ENCODE measurements around the gene NAA10. TPM values are rescaled to one million over a fixed set of nuclear protein-coding genes. Genes with fewer than 3 reads are reported as not detected.

NAA10 gene
- total and polyA plus RNA-seq, 3 experiments from 2014 or later: 105 to 162 (median 160) TPM

DNA sequence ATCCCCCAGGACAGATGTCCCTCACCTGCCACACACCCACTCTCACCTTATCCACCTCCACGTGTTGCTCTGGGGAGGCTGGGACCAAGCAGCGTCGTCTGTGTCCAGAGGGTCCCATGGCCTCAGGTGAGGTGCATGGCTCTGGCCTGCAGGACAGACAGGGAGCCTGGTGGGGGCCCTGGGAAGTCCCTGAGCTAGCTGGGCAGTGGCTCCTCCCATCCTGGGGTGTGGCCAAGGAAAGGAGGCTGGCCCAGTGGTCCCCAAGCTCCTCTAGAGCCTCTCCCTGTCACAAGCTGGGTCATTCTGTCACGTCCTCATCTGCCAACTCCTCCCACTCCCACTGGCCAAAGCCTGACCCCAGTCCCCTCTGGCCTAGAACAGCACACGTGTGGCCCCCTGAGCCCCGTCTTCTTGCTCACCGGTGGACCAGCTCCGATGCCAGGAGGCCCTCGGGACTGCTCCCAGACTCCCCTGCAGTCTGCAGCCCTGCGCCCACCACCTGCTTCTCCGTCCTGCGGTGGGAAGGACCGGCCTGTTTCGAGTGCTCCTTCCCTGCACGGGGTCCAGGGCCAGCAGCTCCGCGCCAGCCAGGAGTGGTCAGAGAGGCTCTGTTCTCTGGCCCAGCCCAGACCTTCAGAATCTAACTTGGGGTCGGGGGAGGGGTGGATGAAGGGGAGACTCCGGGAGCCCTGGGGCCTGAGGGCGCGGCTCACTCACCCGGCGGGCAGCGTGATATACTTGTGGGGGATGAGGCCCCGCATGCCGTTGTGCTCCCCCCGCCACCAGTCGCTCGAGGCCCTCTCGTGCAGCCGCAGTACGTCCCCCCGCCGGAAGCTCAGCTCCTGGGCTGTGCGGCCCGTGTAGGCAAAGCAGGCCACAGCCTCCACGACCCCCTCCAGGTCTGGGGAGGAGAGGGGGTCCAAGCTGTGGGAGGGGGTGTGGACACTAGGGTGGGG is 25.5 kb downstream of the NAA10 start:
- POLR2A ChIA-PET: interaction anchor here (0.5 to 1.3 kb wide), 2 partner anchors 10 to 115 kb away, joined by 3 read pairs; partner anchors contain the start of genes IDH3G and SSR4
- Mint-ChIP-seq H3K4me1 (peaks cover 14 to 24% (median 21%) of the 10 kb centered on the region in 3 donors), H3K27me3 (peaks cover 0 to 3% of the 10 kb centered on the region in 2 donors), H3K9me3 (peaks cover 0 to 2% (median 0%) of the 10 kb centered on the region in 5 donors), H3K27ac (peak overlapping the region in 1 of 8 donors; percentile 33), H3K36me3 (peaks cover 0 to 32% (median 2%) of the 10 kb centered on the region in 3 donors), H3K4me3 (no peak overlapping the region)
- peaks cover 20% of the 10 kb centered on the region for H3K4me1 ChIP-seq (ENCODE audit: insufficient read depth, low read length)
- no peak overlapping the region for H3K4me3 ChIP-seq (ENCODE audit: low read length)
- CTCF ChIA-PET: no interaction called here
- DNase-seq: no peak
- no peaks in the 10 kb centered on the region for H3K9me3 ChIP-seq (ENCODE audit: low read length)
- no peaks in the 10 kb centered on the region for H3K36me3 ChIP-seq (ENCODE audit: insufficient read depth, low read length)
- no peak overlapping the region for H3K27ac ChIP-seq (ENCODE audit: low read depth, low read length)
- no peaks in the 10 kb centered on the region for H3K27me3 ChIP-seq (ENCODE audit: insufficient read depth, low read length, poor library complexity, severe bottlenecking)

DNA sequence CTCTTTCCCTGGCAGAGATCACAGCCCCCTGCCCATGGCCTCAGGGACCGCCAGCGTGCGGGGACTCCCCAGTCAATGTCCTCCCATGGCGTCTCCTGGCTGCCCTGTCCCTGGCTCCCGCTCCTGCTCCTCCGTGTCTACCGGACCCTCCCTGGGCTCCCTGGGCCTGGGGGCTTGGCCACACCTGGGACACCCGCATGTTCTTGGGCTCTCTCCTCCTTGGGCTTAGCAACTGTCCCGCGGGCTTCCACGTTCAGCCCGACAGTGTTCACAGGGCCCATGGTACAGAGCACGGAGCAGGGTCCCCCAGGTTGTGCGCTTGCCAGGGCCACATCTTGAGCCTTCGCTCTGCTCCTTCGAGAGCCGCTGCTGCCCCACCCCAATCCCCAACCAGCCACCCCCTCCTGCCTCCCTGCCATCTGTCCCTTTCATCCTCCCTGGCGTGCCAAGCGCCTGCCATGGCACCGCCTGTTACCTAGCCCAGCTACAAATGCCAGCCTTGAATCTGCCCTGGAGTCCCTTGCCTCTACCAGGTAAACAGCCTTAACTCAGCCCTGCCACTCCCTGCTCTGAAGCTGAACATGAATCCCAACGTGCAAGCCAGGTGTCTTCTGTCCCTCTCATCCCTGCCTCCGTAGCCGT is 26.5 kb downstream of the NAA10 start:
- Histone ChIP-seq H3K27ac (ENCODE audit: low read depth, low read length) (no peak overlapping the region), H3K27me3 (ENCODE audit: insufficient read depth, low read length, poor library complexity, severe bottlenecking) (no peaks in the 10 kb centered on the region), H3K9me3 (ENCODE audit: low read length) (no peaks in the 10 kb centered on the region), H3K4me1 (ENCODE audit: insufficient read depth, low read length) (peaks cover 26% of the 10 kb centered on the region), H3K4me3 (ENCODE audit: low read length) (no peak overlapping the region), H3K36me3 (ENCODE audit: insufficient read depth, low read length) (no peaks in the 10 kb centered on the region)
- Mint-ChIP-seq H3K4me3 (no peak overlapping the region), H3K36me3 (peaks cover 0 to 28% (median 2%) of the 10 kb centered on the region in 3 donors), H3K9me3 (peaks cover 0 to 2% (median 0%) of the 10 kb centered on the region in 5 donors), H3K4me1 (peaks cover 21 to 33% (median 29%) of the 10 kb centered on the region in 3 donors), H3K27me3 (peaks cover 0 to 3% of the 10 kb centered on the region in 2 donors), H3K27ac (peak overlapping the region in 3 of 8 donors; percentile 45 to 84 (median 78))
- no peak for DNase-seq
- ChIA-PET CTCF (interaction anchor here (0.9 kb wide), 1 partner anchor 39 kb away, joined by 3 read pairs; no protein-coding TSS in a partner anchor), POLR2A (interaction anchor here (1.3 kb wide), 1 partner anchor 114 kb away, joined by 3 read pairs; the partner anchor contains the start of genes IDH3G and SSR4)

DNA sequence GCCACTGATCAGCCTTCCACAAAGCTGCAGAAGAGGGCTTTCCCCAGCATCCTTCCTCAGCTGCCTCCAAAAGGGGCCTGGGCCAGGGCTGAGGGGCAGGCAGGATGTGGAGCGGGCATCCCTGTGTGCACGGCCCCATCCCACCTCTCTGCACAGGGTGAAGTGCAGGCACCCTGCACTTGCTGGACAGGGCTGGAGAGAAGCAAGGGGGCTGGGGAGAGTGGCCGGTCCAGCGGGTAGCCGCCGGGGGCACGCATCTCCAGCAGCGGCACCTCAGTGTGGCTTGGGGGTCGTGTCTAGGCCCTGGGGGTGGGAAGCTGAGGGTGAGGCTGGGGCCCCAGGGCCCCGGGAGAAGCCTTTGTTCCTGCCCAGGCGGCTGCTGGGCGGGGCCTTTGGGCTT is 27.4 kb downstream of the NAA10 start:
- ChIA-PET POLR2A (interaction anchor here (0.8 to 2.9 kb wide), 5 partner anchors 15 to 113 kb away, joined by 3 to 21 read pairs (median 6); partner anchors contain the start of genes IDH3G, NAA10 and SSR4), CTCF (interaction anchor here (0.9 kb wide), 1 partner anchor 40 kb away, joined by 3 read pairs; no protein-coding TSS in a partner anchor)
- Mint-ChIP-seq H3K27me3 (peaks cover 0 to 3% of the 10 kb centered on the region in 2 donors), H3K4me1 (peaks cover 25 to 39% (median 33%) of the 10 kb centered on the region in 3 donors), H3K27ac (peak overlapping the region in 2 of 8 donors; percentile 56 to 70), H3K4me3 (no peak overlapping the region), H3K36me3 (peaks cover 0 to 27% (median 2%) of the 10 kb centered on the region in 3 donors), H3K9me3 (peaks cover 0 to 2% (median 0%) of the 10 kb centered on the region in 5 donors)
- peaks cover 26% of the 10 kb centered on the region for H3K4me1 ChIP-seq (ENCODE audit: insufficient read depth, low read length)
- no peaks in the 10 kb centered on the region for H3K9me3 ChIP-seq (ENCODE audit: low read length)
- no peaks in the 10 kb centered on the region for H3K36me3 ChIP-seq (ENCODE audit: insufficient read depth, low read length)
- no peak overlapping the region for H3K27ac ChIP-seq (ENCODE audit: low read depth, low read length)
- H3K4me3 ChIP-seq (ENCODE audit: low read length): no peak overlapping the region
- no peak for DNase-seq
- no peaks in the 10 kb centered on the region for H3K27me3 ChIP-seq (ENCODE audit: insufficient read depth, low read length, poor library complexity, severe bottlenecking)

DNA sequence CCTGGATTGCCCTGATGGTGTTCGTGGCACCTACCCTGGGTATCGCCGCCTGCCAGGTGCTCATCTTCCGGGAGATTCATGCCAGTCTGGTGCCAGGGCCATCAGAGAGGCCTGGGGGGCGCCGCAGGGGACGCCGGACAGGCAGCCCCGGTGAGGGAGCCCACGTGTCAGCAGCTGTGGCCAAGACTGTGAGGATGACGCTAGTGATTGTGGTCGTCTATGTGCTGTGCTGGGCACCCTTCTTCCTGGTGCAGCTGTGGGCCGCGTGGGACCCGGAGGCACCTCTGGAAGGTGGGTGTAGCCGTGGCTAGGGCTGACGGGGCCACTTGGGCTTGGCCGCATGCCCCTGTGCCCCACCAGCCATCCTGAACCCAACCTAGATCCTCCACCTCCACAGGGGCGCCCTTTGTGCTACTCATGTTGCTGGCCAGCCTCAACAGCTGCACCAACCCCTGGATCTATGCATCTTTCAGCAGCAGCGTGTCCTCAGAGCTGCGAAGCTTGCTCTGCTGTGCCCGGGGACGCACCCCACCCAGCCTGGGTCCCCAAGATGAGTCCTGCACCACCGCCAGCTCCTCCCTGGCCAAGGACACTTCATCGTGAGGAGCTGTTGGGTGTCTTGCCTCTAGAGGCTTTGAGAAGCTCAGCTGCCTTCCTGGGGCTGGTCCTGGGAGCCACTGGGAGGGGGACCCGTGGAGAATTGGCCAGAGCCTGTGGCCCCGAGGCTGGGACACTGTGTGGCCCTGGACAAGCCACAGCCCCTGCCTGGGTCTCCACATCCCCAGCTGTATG is 28.5 kb downstream of the NAA10 start:
- Histone ChIP-seq H3K36me3 (ENCODE audit: insufficient read depth, low read length) (no peaks in the 10 kb centered on the region), H3K27ac (ENCODE audit: low read depth, low read length) (no peak overlapping the region), H3K4me3 (ENCODE audit: low read length) (no peak overlapping the region), H3K4me1 (ENCODE audit: insufficient read depth, low read length) (peaks cover 28% of the 10 kb centered on the region), H3K9me3 (ENCODE audit: low read length) (no peaks in the 10 kb centered on the region), H3K27me3 (ENCODE audit: insufficient read depth, low read length, poor library complexity, severe bottlenecking) (no peaks in the 10 kb centered on the region)
- Mint-ChIP-seq H3K4me3 (peak overlapping the region in 5 of 7 donors; percentile 20 to 84 (median 46)), H3K9me3 (peaks cover 0 to 2% (median 0%) of the 10 kb centered on the region in 5 donors), H3K27ac (peak overlapping the region; percentile 16 to 90 (median 84)), H3K27me3 (no peaks in the 10 kb centered on the region), H3K36me3 (peaks cover 0 to 21% (median 0%) of the 10 kb centered on the region in 3 donors), H3K4me1 (peaks cover 29 to 42% (median 34%) of the 10 kb centered on the region in 3 donors)
- ChIA-PET POLR2A (interaction anchor here (0.8 to 2.9 kb wide), 6 partner anchors 16 to 112 kb away, joined by 3 to 21 read pairs (median 8); partner anchors contain the start of genes ARHGAP4, IDH3G, NAA10 and SSR4), CTCF (interaction anchor here (0.9 to 1.9 kb wide), 5 partner anchors 17 to 41 kb away, joined by 3 to 5 read pairs (median 3); no protein-coding TSS in a partner anchor)
- DNase-seq: peak; percentile 24 to 66 (median 32)

DNA sequence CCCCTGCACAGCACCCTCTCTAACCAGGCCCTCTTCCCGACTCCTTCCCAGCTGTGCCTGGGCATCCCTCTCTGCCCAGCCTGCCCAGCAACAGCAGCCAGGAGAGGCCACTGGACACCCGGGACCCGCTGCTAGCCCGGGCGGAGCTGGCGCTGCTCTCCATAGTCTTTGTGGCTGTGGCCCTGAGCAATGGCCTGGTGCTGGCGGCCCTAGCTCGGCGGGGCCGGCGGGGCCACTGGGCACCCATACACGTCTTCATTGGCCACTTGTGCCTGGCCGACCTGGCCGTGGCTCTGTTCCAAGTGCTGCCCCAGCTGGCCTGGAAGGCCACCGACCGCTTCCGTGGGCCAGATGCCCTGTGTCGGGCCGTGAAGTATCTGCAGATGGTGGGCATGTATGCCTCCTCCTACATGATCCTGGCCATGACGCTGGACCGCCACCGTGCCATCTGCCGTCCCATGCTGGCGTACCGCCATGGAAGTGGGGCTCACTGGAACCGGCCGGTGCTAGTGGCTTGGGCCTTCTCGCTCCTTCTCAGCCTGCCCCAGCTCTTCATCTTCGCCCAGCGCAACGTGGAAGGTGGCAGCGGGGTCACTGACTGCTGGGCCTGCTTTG is 29.2 kb downstream of the NAA10 start:
- Mint-ChIP-seq H3K4me3 (peak overlapping the region in 5 of 7 donors; percentile 38 to 84 (median 64)), H3K36me3 (peaks cover 0 to 21% (median 0%) of the 10 kb centered on the region in 3 donors), H3K27ac (peak overlapping the region in 7 of 8 donors; percentile 69 to 90 (median 87)), H3K9me3 (peaks cover 0 to 2% (median 0%) of the 10 kb centered on the region in 5 donors), H3K4me1 (peaks cover 34 to 49% (median 42%) of the 10 kb centered on the region in 3 donors), H3K27me3 (peaks cover 0 to 2% of the 10 kb centered on the region in 2 donors)
- Histone ChIP-seq H3K36me3 (ENCODE audit: insufficient read depth, low read length) (no peaks in the 10 kb centered on the region), H3K4me1 (ENCODE audit: insufficient read depth, low read length) (peaks cover 33% of the 10 kb centered on the region), H3K27me3 (ENCODE audit: insufficient read depth, low read length, poor library complexity, severe bottlenecking) (no peaks in the 10 kb centered on the region), H3K4me3 (ENCODE audit: low read length) (no peak overlapping the region), H3K27ac (ENCODE audit: low read depth, low read length) (no peak overlapping the region), H3K9me3 (ENCODE audit: low read length) (no peaks in the 10 kb centered on the region)
- no peak for DNase-seq
- ChIA-PET POLR2A (interaction anchor here (2.1 to 2.9 kb wide), 3 partner anchors 17 to 22 kb away, joined by 11 to 21 read pairs (median 15); partner anchors contain the start of gene ARHGAP4), CTCF (interaction anchor here (0.9 to 1.9 kb wide), 3 partner anchors 19 to 41 kb away, joined by 3 to 5 read pairs (median 3); no protein-coding TSS in a partner anchor)

DNA sequence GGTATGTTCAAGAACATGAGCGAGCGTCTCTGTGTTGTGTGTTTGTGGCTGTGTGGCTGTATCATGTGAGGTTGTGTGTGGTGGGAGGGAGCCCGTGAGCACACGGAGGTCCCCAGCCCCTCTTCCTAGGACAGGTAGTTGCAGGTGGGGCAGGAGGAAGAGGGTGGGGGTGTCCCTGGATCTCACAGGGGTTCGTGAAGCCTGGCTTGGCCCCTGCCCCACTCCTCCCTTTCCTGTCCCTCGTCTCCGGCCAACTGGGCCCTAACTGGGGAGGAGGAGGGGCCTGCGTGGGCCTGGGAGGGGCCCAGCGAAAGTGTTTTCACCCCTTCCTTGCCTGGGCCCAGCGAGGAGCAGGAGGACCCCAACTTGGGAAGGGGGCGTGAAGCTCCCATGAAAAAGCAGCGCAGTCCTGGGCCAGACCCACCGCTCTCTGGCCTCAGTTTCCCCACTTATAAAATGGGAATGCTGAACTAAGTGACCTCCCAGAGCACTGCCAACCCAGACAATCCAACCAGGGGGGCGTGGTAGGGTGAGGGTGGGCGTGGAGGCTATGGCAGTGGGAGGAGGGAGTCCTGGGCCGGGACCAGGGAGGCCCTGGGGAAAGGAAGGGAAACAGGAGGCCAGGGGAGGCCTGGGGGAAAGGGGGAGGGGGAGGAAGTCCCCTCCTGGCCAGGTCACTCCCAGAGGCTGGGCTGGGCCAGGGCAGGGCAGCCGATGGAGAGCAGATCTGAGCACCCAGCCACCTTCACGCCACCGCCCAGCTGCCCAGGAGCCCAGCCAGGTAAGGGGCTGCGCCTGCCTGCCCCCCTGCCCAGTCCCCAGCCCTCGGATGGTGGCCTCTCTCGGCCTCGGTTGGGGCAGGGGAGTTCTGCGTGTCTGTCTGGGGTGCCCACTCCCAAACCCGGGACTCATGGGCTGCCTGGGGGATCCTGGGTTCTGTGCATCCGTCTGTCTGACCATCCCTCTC is 30.6 kb downstream of the NAA10 start, which contains the start of gene AVPR2:
Gene AVPR2 (plus strand): TSS at position 683 of the 967 bp plus-strand sequence. CDS start 473 bp downstream, outside the sequence.
- no peaks in the 10 kb centered on the region for H3K36me3 ChIP-seq (ENCODE audit: insufficient read depth, low read length)
- H3K36me3 Mint-ChIP-seq: peaks cover 0 to 17% (median 0%) of the 10 kb centered on the region in 3 donors
- ChIA-PET POLR2A (interaction anchor here (0.6 kb wide), 1 partner anchor 35 kb away, joined by 6 read pairs; no protein-coding TSS in a partner anchor), CTCF (no interaction called here)
- no peak within 1 kb of the TSS for H3K27ac ChIP-seq (ENCODE audit: low read depth, low read length)
- peak within 1 kb of the TSS; percentile 49 to 68 (median 62) for H3K4me3 Mint-ChIP-seq
- DNase-seq: no peak
- peaks cover 0 to 2% (median 0%) of the 10 kb centered on the region in 5 donors for H3K9me3 Mint-ChIP-seq
- H3K27me3 Mint-ChIP-seq: peaks cover 0 to 3% of the 10 kb centered on the region in 2 donors
- peak within 1 kb of the TSS in 6 of 8 donors; percentile 43 to 82 (median 64) for H3K27ac Mint-ChIP-seq
- H3K4me1 ChIP-seq (ENCODE audit: insufficient read depth, low read length): peaks cover 35% of the 10 kb centered on the region
- H3K4me3 ChIP-seq (ENCODE audit: low read length): no peak within 1 kb of the TSS
- H3K9me3 ChIP-seq (ENCODE audit: low read length): no peaks in the 10 kb centered on the region
- peaks cover 35 to 51% (median 44%) of the 10 kb centered on the region in 3 donors for H3K4me1 Mint-ChIP-seq
- H3K27me3 ChIP-seq (ENCODE audit: insufficient read depth, low read length, poor library complexity, severe bottlenecking): no peaks in the 10 kb centered on the region

Data from CD8-positive, alpha-beta memory T cell (primary cell).